Testis (tissue), 2 donors: Measurements from ENCODE around the gene CLCN3.

Source experiments
- POLR2A ChIP-seq: fragments of 450-650 bp; IDR thresholded peaks from one replicate; pipeline ENCODE4 v1.6.1; 2017; ENCODE audit warnings: antibody characterized with exemption, mild to moderate bottlenecking, moderate library complexity
- TF ChIP-seq, protein P1 (sequence below), 3 experiments: fragments of 450-650 bp in 2 of 3; fragments of 200-600 bp in 1 of 3; sonication (generic) in 1 of 3; IDR thresholded peaks; one replicate each; pipeline ENCODE4 v1.5.1; 2016 to 2019; ENCODE audit warnings: antibody characterized with exemption in 3 of 3, mild to moderate bottlenecking in 2 of 3, moderate library complexity in 1 of 3

DNA sequence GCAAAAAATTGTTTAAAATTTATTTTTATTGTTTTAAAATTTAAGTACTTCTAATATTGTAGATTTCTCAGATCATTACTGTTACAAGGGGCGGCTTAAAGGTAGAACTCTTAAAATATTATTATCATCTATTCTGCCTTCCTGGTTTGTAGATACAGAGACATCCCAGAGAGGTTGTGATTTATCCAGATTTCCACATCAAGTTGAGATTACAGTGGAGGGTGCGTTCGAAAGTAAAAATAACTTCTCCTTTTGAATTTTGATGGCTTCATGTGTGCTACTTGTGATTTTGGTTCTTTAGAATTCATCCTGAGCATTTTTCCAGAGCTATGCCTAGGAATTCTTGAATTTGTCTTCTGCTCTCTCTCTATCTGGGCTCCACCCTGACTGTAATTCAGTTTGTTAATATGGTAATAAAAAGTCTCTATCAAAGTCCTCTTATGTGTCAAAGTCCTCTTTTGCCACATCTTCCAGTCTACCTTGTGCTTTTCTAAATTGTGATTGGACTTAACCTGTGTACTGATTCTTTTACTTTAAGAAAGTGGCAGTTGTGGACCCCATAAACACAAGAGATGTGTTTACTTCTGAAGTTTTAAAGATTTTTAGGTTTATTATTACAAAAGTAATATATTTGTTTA is 37.2 kb downstream of the CLCN3 start:
- TF ChIP-seq, protein P1, sequence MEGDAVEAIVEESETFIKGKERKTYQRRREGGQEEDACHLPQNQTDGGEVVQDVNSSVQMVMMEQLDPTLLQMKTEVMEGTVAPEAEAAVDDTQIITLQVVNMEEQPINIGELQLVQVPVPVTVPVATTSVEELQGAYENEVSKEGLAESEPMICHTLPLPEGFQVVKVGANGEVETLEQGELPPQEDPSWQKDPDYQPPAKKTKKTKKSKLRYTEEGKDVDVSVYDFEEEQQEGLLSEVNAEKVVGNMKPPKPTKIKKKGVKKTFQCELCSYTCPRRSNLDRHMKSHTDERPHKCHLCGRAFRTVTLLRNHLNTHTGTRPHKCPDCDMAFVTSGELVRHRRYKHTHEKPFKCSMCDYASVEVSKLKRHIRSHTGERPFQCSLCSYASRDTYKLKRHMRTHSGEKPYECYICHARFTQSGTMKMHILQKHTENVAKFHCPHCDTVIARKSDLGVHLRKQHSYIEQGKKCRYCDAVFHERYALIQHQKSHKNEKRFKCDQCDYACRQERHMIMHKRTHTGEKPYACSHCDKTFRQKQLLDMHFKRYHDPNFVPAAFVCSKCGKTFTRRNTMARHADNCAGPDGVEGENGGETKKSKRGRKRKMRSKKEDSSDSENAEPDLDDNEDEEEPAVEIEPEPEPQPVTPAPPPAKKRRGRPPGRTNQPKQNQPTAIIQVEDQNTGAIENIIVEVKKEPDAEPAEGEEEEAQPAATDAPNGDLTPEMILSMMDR (IDR thresholded peaks at IDR 0.05), result no peak
- no peak for TF ChIP-seq POLR2A
